ENCODE measurements around the gene ZDHHC18.
A peak's percentile ranks its signal among the peaks of the same experiment; 100 is the strongest.

Gene ZDHHC18

GRCh38 chr1:26848941-26849774, 22.7 kb downstream of the ZDHHC18 start:
- Histone ChIP-seq H3K4me3 (ENCODE audit: low read length) (no peak overlapping the region), H3K36me3 (replicated peaks; ENCODE audit: insufficient read depth, low read length) (peaks cover 4% of the 10 kb centered on the region; the same call in 1 of the 2 replicates), H2AFZ (ENCODE audit: low read length) (no peak overlapping the region), H3F3A (ENCODE audit: insufficient read depth, low read length) (no peaks in the 10 kb centered on the region), H3K4me2 (ENCODE audit: low read depth, low read length) (no peak overlapping the region), H3K9me3 (replicated peaks; ENCODE audit: insufficient read depth, low read length) (no peaks in the 10 kb centered on the region), H3K9me2 (replicated peaks; ENCODE audit: insufficient read depth, low read length) (no peaks in the 10 kb centered on the region), H3K27me3 (replicated peaks; ENCODE audit: insufficient read depth, low read length) (no peaks in the 10 kb centered on the region), H3K9ac (ENCODE audit: low read length) (no peak overlapping the region), H3K27ac (ENCODE audit: low read length) (no peak overlapping the region), H4K20me1 (ENCODE audit: insufficient read depth, low read length) (no peaks in the 10 kb centered on the region), H3K4me1 (ENCODE audit: low read length) (no peaks in the 10 kb centered on the region), H3K79me2 (ENCODE audit: low read length) (peaks cover 18% of the 10 kb centered on the region)
- no peak for DNase-seq
- no peak for TF ChIP-seq EZH2phosphoT487 (IDR thresholded peaks at IDR 0.05; ENCODE audit: low read length)
- no peak for TF ChIP-seq EZH2 (optimal IDR thresholded peaks at IDR 0.05; ENCODE audit: low read depth, low read length)
- no peak for TF ChIP-seq CTCF (IDR thresholded peaks at IDR 0.05; ENCODE audit: low read length)

GRCh38 chr1:26851106-26851684, 24.7 kb downstream of the ZDHHC18 start:
- Histone ChIP-seq H3K4me1 (ENCODE audit: low read length) (no peaks in the 10 kb centered on the region), H3K4me3 (ENCODE audit: low read length) (no peak overlapping the region), H3K79me2 (ENCODE audit: low read length) (peaks cover 3% of the 10 kb centered on the region; the same call in 1 of the 2 replicates), H3K9me3 (replicated peaks; ENCODE audit: insufficient read depth, low read length) (no peaks in the 10 kb centered on the region), H3K9me2 (replicated peaks; ENCODE audit: insufficient read depth, low read length) (no peaks in the 10 kb centered on the region), H4K20me1 (ENCODE audit: insufficient read depth, low read length) (no peaks in the 10 kb centered on the region), H3K4me2 (ENCODE audit: low read depth, low read length) (no peak overlapping the region), H3K9ac (ENCODE audit: low read length) (no peak overlapping the region), H3K36me3 (replicated peaks; ENCODE audit: insufficient read depth, low read length) (peaks cover 4% of the 10 kb centered on the region; the same call in 1 of the 2 replicates), H2AFZ (ENCODE audit: low read length) (no peak overlapping the region), H3K27ac (ENCODE audit: low read length) (no peak overlapping the region), H3K27me3 (replicated peaks; ENCODE audit: insufficient read depth, low read length) (no peaks in the 10 kb centered on the region), H3F3A (ENCODE audit: insufficient read depth, low read length) (no peaks in the 10 kb centered on the region)
- no peak for DNase-seq
- TF ChIP-seq EZH2phosphoT487 (IDR thresholded peaks at IDR 0.05; ENCODE audit: low read length) (no peak), CTCF (IDR thresholded peaks at IDR 0.05; ENCODE audit: low read length) (peak; percentile 10; the same call in 1 of the 2 replicates), EZH2 (optimal IDR thresholded peaks at IDR 0.05; ENCODE audit: low read depth, low read length) (no peak)

GRCh38 chr1:26852701-26853100, 26.2 kb downstream of the ZDHHC18 start:
- H3K27ac ChIP-seq (ENCODE audit: low read length), result no peak overlapping the region
- no peaks in the 10 kb centered on the region for H3K9me3 ChIP-seq (replicated peaks; ENCODE audit: insufficient read depth, low read length)
- H3K27me3 ChIP-seq (replicated peaks; ENCODE audit: insufficient read depth, low read length), result no peaks in the 10 kb centered on the region
- no peak overlapping the region for H3K4me2 ChIP-seq (ENCODE audit: low read depth, low read length)
- no peak for DNase-seq
- H3K79me2 ChIP-seq (ENCODE audit: low read length), result peaks cover 2% of the 10 kb centered on the region; the same call in 1 of the 2 replicates
- TF ChIP-seq CTCF (IDR thresholded peaks at IDR 0.05; ENCODE audit: low read length), result no peak
- no peak for TF ChIP-seq EZH2phosphoT487 (IDR thresholded peaks at IDR 0.05; ENCODE audit: low read length)
- no peak for TF ChIP-seq EZH2 (optimal IDR thresholded peaks at IDR 0.05; ENCODE audit: low read depth, low read length)
- H2AFZ ChIP-seq (ENCODE audit: low read length), result no peak overlapping the region
- H3K9me2 ChIP-seq (replicated peaks; ENCODE audit: insufficient read depth, low read length), result no peaks in the 10 kb centered on the region
- no peaks in the 10 kb centered on the region; the same call in 1 of the 2 replicates for H3F3A ChIP-seq (ENCODE audit: insufficient read depth, low read length)
- H3K4me1 ChIP-seq (ENCODE audit: low read length), result no peaks in the 10 kb centered on the region
- no peaks in the 10 kb centered on the region for H4K20me1 ChIP-seq (ENCODE audit: insufficient read depth, low read length)
- no peak overlapping the region for H3K4me3 ChIP-seq (ENCODE audit: low read length)
- H3K9ac ChIP-seq (ENCODE audit: low read length), result no peak overlapping the region
- H3K36me3 ChIP-seq (replicated peaks; ENCODE audit: insufficient read depth, low read length), result peaks cover 4% of the 10 kb centered on the region; the same call in 1 of the 2 replicates
